NK-92 treated with Interleukin-12 subunit alpha and Interleukin-12 subunit beta, amount 100 ng/mL, for 24 hours (cell line): ENCODE results near the gene STK32C.
"Not testable (repeated sequence)": the region's sequence is repeated elsewhere in the genome, so short reads cannot be mapped to it uniquely, and the experiment has no call there.

Experiments used
- DNase-seq: peaks from one replicate; lab custom pipeline; 2025; lab: John Stamatoyannopoulos, UW

Gene STK32C

DNA sequence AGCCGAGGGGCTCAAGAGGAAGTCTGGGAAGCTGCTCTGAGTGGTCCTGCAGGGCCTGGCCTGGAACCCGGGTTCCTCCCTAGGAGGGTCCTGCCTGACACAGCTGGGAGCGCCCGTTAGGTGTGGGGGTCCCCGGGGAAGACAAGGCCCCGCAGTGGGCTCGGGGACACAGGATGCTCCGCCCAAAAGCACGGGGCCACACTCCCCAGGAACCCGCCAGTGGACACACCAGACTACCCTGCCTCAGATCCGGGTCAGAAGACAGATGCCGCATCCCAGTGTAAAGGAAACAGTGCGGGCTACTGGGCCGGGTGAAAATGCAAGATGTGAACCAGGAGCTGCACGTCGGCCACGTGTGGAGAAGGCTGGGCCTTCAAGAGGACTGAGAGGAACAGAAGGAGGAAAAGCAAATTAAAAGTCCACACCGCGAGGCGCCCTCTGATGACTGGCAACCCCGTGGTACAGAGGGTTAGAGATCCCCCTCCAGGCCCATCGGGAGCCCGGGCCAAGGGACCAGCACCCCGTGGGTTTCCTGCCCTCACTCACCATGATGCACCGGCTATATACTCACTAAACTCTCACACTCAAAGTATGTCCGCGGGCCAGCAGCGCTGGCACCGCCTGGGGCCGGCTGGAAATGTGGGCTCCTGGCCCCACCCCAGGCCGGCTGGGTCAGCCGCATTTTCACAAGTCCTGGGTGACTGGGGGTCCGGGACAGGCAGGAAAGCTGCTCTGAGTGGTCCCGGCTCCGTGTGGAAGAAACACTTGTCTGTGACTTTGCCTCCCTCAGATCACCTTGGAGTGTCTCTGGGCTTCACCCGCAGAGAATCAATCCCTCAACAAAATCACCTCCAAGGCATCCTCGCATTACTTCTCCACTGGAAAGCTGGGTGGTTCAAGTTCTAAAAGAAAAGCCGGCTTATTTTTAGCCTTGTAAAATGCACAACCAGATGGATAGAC is 6.1 kb downstream of the STK32C start:
- DNase-seq, result no peak

DNA sequence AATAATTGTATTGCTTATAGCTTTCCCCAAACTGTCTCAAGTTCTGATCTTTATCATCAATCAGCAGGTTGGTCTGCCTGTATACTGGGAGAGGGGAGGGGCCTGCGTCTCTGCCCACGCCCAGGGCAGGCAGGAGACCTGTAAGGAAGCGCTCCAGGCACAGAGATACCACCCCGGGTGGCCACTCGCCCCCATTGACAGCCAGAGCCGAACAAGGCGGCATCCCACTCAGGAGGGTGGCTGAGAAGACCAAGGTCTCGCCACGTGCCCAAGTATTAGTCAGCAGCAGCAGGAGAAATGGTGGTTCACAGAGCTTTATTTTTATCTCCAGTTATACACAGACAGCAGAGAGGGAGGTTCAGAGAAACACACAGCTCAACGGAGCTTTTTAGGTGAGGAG is 7.2 kb downstream of the STK32C start:
- DNase-seq, result no peak

DNA sequence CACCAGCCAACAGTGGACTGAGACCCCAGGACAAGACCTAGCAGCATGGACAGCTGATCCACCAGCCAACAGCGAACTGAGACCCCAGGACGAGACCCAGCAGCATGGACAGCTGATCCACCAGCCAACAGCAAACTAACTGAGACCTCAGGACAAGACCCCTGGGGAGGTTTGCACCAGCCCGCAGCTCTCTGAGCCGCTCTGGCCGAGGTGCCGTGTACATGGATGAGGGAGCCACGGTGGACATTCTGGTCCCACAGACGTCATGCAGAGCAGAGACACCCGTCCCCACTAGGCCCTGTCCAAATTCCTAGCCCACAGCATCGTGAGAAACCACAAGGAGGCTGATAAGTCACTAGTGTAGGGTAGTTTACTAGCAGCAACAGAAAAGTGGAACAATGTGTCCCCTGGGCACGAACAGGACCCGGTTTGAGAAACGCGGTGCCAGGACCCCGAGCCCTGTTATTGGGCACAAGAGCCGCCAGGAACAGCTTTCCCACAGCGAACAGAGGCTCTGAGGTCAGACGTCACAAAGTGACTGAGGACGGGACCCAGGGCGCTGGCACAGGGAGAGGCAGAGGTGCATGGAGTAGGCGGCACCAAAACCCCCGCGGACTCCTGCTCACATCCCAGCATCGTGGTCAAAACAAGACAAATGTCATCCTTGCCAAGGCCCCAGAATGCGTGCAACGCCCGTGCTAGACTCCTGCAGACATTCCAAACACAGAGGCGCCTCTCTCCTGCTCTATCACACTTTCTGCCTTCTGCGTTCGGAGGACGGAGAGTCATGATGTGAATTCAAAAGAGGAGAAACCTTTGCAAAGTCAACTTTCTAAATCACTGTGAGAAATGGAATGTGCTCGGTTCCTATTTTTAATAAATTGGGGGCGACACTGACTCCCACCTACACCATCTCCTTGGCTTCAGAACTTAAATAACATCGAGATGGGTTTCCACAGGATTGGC is 8.1 kb downstream of the STK32C start:
- no peak for DNase-seq

DNA sequence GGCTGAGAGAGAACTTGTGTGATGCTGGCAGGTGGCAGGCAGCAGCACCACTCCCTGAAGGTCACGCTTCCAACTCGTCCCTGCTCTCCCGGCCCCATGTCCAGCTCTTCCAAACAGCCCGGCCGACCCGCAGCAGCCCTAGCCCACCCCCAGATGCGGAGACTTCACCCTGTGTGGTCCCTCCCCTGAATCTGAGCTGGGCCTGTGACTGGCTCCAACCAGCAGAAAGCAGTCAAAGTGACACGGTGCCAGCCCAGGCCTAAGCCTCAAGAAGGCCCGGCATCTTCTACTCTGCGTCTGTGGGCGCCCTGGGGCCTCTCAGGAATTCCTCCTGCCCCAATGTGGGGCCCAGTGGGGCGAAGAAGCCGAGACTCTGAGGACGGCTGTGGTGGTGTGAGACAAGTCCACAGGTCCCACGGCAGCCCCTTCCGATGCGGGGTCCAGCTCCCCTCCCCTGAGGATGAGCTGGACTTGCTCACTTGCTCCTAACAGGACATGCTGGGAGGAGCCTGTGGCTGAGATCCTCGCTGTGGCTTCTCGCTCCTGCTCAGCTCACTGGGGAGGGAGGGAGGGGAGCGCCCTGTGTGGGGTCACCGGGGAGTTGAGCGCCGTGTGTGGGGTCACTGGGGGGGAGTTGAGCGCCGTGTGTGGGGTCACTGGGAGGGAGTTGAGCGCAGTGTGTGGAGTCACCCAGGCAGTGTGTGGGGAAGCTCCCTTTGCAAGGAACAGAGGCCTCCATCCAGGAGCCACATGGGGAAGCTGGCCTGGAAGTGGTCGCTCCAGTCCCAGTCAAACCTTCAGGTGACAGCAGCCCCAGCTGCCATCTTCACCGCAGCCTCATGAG is 9.5 kb downstream of the STK32C start:
- DNase-seq, result no peak

DNA sequence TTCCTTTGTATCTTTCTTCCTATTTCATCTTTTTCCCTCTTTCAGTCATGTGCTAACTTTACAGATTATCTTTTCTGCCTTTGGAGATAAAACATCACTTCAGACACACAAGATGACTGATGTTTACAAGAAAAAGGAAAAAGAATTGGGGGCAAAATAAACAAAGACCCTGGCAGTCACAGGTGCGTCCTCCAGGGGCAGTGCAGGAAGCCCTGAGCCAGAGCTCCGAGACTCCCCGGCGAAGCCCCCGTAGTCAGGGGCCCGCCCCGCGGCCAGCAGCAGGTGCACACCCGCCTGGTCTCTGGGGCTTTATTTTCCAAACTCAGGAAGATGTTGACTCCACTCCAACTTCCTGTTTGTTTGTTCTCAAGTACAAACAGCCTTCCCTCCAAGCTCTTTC is 10.2 kb downstream of the STK32C start:
- no peak for DNase-seq

DNA sequence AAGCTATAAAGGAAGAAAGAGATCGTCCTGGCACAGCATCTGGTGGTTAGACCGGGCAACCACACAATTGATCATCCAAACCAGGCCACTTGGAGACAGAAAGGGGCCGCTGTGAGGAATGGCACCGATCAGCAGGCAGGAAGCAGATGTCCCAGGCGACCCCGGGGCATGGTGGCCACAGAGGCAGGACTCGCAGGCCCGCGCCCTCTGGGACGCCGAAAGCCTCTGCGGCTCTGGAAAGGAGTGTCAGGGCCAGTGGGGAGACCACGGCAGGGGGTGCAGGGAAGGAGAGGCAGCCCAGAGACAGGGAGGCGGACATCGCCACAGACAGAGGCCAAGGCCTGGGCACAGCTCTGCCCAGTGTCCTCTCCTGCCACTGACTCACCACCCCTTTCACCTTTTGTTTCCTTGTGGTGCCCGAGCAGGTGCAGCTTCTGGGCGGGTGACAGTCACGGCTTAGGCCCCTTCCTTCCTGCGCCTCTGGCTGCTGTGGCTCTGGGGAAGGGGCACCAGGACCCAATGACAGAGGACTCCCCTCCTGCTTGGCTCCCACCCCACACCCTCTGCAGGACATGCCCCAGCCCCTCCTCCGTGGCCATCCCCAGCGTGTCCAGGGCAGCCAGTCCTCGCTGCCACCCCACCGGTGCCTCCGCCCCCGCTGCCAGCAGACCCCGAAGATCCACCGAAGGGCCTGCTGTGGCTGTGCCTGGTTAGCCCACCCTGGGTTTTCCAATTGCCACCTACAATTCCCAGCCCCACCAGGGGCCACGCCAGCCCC is 10.9 kb downstream of the STK32C start:
- no peak for DNase-seq

DNA sequence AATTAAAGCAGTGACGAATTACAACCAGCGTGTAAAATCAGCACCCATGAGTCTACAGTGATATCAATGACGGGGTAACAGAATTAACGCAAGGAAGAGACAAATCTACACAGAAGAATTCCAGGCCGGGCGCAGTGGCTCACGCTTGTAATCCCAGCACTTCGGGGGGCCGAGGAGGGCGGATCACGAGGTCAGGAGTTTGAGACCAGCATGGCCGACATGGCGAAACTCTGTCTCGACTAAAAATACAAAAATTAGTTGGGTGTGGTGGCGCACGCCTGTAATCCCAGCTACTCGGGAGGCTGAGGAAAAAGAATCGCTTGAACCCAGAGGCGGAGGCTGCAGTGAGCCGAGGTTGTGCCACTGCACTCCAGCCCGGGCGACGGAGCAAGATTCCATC is 12.3 kb downstream of the STK32C start:
- not testable (repeated sequence) for DNase-seq

DNA sequence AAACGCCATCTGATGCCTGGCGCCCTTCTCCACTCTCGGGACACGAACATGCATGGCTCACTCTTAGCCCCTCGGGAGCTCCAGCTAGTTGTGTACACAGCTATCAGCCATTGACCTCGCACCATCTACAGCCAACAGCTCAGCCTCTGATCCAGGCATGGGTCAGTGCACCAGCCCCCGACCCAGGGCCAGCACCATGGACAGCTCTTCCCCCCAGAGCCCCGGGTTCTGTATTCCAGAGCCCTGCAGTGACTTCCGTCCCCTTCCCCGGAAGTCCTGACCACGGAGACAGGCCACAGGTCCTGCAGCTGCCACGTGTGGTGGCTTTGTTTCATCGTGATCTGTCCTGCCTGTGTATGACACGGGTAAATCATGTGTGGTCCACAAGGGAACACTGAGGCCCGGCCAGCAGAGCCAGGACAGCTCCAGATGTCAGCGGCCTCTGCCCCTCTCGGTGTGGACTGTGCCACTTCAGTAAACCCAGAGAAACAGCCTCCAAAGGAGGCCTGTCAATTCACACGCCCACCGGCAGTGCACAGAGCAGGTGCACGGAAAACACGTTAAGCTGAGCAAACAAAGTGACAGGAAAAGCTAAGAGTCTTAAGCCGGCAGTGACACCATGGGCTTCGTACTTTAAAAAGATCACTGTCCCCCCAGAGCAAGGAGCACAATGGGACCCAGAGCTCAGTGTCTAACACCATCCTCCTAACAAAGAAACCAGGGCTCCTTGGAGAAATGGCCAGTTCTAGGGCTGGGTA is 13.0 kb downstream of the STK32C start:
- no peak for DNase-seq

DNA sequence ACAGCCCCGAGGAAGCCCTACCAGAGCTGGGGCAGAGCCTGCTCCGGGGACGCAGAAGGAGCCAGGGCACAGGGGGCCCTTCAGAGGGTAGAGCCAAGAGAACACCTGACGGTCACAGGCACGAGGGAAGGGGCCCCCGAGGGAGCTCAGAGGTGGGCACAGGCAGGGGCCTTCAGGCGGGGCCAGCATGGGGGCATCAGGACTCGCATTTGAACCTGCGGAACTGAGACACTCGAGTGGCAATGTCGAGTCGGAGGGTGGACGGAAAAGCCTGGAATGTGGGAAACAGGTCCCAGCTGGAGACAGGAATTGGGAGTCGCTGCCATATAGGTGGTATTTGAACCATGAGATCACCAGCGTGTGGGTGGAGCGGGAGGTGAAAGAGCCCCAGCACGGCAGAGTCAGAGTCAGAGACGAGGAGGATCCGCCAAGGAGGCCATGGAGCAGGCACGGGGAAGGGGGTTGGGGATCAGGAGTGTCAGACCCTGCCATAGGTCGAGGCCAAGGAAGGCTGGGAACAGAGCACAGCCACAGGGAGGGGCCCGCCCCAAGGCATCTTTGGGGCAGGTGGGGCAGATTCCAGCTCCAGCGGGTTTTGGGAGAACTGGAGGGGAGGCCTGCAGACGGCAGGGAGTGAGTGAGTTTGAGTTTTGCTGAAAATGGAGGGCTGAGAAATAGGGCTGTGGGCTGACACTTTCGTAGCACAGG is 13.8 kb downstream of the STK32C start:
- no peak for DNase-seq

DNA sequence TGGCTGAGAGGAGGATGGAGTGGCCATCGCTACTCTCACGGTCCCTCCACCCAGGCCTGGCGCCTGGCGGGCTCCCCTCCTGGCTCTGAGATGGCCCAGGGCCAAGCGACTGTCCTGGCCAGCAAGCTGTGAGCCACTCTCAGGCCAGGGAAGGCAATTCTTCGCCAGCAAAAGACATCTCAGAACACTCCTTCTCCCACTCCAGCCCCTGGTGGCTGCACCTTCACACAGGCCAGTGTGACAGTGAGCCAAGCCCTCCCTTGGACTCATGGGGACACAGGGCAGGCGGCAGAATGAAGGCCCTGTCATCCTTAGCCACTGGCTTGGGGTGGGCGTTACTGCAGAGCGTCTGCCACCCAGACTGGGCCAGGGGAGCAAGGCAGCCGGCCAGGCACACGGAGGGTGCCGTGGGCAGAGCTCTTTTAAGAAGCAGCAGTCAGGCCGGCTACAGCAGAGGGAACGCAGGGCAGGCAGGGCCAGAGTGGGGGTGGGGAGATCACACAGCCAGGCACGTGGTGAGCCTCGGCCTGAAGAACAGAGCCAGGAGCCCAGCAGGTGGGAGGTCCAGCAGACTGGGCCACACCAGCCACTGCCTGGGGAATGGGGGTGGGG is 14.4 kb downstream of the STK32C start:
- no peak for DNase-seq

DNA sequence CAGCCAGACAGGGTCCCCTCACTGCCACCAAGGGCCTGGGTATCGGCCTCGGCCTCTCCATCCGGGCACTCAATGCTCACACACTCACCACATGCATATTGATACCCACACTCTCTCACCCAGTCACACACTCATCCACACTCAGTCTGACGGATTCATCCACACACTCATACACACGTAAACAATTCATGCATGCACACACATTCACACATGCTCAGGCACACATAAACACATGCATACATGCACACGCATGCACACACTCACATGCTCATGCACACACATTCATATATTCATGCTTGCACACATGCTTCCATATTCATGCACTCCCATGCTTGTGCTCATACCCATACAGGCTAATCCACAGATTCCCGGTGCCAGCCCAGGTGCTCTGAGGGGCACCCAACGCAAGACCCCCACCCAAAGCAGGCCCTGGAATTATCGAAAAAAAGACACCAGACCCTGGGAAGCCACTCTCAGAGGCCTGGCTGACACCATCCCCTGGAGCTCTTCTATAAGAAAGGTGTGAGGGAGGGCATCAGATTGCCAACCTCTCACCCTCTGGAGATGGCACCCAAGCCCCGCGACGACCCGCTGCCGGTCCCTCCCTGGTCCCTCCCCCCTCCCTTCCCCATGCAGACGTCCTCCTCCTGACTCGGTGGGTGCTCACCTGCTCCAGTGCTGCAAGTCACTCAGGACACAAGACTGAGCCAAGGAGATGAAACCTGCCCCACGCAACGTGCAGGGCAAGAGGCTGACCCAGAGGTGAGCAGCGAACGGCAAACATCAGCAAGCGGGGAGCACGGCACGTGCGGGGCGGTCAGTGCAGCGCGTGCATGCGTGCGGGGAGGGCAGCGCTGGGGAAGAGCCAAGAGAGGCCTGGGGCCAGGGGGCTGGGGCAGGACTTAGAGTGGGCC is 15.2 kb downstream of the STK32C start:
- DNase-seq, result no peak

DNA sequence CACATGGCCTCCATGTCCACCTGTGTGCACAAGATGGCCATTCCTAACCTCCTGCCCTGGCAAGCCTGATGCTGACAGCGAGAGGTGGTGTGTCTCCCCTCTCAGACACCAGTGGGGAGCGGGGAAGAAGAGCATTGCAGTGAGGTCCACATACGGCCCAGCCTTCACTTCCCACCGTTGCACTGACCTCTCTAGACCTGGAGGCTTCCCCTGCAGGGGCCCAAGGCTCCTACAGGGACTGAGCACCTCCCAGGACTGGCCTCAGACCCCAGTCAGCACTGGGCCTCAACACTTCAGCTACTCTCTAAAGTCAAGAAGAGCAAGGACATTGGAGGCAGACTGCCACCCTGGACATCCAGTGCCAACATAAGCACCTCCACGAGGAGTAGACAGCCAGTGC is 15.9 kb downstream of the STK32C start:
- no peak for DNase-seq

DNA sequence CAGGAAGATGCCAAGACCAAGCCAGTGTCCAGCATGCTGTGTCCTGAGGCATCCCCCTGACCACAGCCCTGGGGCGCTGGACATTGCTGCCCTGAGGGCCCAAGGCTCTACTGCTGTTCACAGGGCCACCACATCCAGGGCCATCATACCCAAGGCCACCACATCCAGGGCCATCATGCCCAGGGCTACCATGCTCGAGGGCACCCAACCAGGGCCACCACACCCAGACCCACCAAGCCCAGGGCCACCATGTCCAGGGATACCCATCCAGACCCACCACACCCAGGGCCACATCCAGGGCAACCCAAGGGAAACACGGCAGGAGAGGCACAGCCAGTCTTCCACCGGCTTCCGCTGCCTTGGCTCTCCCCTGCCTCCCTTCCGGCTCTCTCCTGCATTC is 17.1 kb downstream of the STK32C start:
- no peak for DNase-seq

DNA sequence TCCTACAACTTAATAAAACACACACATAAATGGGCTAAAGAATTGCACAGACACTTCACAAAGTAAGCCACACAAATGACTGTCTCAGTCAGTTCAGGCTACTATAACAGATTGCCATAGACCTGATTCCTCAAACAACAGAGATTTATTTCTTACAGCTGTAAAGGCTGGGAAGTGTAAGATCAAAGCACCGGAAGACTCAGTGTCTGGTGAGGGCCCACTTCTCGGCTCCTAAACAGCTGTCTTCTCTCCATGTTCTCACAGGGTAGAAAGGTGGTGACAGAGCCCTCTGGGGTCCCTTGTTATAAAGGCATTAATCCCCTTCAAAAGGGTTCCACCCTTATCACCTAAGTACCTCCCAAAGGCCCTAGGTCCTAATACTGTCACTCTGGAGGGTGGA is 18.3 kb downstream of the STK32C start:
- DNase-seq, result no peak

DNA sequence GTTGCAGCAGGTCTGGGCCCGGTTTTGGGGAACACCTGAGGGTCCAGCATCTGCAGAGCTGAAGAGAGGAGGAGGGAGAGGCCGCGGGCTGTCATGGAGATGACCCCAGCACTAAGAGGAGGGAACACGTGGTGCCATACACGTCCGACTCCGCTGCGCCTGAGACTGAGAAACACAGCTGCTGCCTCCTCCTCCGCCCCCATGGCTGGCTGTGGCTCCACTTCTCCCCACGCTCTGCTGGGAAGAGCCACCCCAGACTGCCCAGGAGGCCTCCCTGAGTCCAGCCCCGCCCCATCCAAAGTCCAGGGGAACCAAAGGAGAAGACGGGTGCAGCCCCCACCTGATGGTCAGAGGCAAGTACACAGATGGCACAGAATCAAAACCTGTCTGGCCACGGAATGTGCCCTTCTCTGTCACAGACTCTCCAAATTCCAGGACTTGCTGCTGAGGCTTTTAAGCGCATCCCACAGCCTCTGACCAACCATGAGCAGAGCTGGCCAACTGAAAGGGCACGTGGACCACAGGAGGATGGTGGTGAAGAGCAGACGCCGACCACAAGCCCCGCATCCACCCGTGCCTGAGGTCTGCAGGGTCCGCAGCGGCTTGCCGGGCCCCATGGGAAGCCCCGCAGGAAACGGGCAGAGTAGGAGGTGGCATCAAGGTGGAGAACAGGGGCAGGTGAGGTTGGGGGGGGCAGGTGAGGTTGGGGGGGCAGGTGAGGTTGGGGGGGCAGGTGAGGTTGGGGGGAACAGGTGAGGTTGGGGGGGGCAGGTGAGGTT is 24.0 kb downstream of the STK32C start:
- no peak for DNase-seq

DNA sequence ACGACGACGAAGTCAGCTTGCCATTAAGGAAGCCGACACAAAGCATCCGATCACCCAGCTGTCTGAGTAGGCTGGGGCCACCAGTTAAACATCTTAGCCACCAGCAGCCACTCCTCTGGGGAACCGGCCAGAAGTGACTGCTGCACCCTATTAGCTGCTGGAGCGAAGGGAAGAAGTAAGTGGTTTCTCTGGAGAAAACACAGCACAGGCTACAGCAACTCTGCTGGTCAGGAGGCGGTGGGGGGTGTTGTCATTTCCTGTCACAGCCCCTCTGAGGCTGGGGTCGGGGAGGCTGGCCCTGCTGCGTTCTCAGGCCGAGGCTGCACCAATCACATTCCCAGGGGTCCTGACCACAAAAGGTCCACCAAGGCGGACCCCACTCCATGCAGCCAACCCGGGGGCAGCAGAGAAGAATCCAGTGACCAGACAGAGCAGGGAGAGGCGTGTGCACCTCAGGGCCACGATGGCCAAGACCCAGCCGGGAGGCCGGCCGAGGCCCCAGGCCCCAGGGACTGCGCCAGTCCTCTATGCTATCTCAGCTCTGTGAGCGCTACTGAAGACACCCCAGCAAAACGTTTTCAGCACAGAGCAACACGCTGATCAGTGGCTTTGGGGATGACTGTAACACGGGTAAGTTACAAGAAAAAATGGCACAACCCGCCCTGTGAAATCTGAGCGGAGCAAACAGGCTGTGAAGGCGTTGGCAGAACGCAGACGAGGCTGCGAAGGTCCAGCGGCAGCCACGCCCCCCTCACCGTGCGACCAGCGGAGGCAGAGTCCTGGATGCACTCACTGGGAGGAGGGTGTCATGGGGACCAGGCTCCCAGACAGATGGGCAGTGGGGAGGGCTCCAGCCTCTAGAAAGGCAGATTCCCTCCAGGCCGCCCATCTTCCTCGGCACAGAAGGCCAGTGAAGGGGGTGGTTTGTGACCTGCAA is 24.8 kb downstream of the STK32C start:
- no peak for DNase-seq
